IMR-90 (cell line): ENCODE data around the gene PRODH2.

ENCODE experiments used
- BHLHE40 ChIP-seq: fragments of 150-350 bp; IDR thresholded peaks from 2 replicates; pipeline ENCODE4 v1.6.1; 2016; ENCODE audit warnings: mild to moderate bottlenecking, low read depth, low read length
- CHD1 ChIP-seq: IDR thresholded peaks from 2 replicates; pipeline ENCODE4 v1.6.1; 2012; ENCODE audit warnings: low read depth, low read length, improper control_type of control experiment
- MAFK ChIP-seq: IDR thresholded peaks from 2 replicates; pipeline ENCODE4 v1.6.1; 2012; ENCODE audit warnings: low read depth, low read length, improper control_type of control experiment
- NFE2L2 ChIP-seq: fragments of 150-350 bp; IDR thresholded peaks from 2 replicates; pipeline ENCODE4 v1.6.1; 2016; ENCODE audit warnings: low read depth, mild to moderate bottlenecking, low read length
- POLR2A ChIP-seq: IDR thresholded peaks from 2 replicates; pipeline ENCODE4 v1.6.1; 2012; ENCODE audit warnings: mild to moderate bottlenecking, low read depth, low read length
- RFX5 ChIP-seq: IDR thresholded peaks from 2 replicates; pipeline ENCODE4 v1.8.0; 2012; ENCODE audit warnings: low read depth, mild to moderate bottlenecking, low read length, moderate library complexity
- TF ChIP-seq, protein P1 (sequence below): conservative IDR thresholded peaks from 2 replicates; pipeline ENCODE4 v1.5.1; 2012; ENCODE audit warnings: mild to moderate bottlenecking, low read depth, low read length, improper control_type of control experiment
- TF ChIP-seq, protein P2 (sequence below): fragments of 150-350 bp; IDR thresholded peaks from 2 replicates; pipeline ENCODE4 v1.6.1; 2017; ENCODE audit warnings: mild to moderate bottlenecking, antibody characterized with exemption, low read length, low read depth

DNA sequence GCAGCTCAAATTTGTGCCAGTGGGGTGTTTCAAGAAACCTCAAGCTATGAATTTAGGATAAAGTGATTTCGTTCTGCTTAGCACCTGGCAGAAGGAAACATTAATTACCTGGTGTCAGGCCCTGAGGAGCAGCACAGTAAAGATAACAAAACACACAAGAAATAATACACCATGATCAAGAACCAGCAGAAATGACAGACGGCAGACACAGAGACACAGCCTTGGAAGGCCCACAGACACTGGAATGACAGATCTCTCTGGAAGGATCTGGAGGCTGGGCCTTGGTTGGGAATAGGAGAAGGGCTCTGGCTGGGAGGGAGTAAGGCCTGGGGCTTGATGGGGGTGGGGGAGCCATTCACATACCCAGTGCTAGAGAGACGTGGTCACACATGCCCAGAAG, 10.8 kb downstream of the PRODH2 start:
- TF ChIP-seq, protein P1, sequence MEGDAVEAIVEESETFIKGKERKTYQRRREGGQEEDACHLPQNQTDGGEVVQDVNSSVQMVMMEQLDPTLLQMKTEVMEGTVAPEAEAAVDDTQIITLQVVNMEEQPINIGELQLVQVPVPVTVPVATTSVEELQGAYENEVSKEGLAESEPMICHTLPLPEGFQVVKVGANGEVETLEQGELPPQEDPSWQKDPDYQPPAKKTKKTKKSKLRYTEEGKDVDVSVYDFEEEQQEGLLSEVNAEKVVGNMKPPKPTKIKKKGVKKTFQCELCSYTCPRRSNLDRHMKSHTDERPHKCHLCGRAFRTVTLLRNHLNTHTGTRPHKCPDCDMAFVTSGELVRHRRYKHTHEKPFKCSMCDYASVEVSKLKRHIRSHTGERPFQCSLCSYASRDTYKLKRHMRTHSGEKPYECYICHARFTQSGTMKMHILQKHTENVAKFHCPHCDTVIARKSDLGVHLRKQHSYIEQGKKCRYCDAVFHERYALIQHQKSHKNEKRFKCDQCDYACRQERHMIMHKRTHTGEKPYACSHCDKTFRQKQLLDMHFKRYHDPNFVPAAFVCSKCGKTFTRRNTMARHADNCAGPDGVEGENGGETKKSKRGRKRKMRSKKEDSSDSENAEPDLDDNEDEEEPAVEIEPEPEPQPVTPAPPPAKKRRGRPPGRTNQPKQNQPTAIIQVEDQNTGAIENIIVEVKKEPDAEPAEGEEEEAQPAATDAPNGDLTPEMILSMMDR, result no peak
- TF ChIP-seq POLR2A (no peak), BHLHE40 (no peak), NFE2L2 (no peak), MAFK (no peak), RFX5 (no peak), CHD1 (no peak)
- TF ChIP-seq, protein P2, sequence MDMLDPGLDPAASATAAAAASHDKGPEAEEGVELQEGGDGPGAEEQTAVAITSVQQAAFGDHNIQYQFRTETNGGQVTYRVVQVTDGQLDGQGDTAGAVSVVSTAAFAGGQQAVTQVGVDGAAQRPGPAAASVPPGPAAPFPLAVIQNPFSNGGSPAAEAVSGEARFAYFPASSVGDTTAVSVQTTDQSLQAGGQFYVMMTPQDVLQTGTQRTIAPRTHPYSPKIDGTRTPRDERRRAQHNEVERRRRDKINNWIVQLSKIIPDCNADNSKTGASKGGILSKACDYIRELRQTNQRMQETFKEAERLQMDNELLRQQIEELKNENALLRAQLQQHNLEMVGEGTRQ, result no peak
